ENCODE measurements around the gene ANXA4.
"Not testable (repeated sequence)": the region's sequence is repeated elsewhere in the genome, so short reads cannot be mapped to it uniquely, and the experiment has no call there.

Gene ANXA4

DNA sequence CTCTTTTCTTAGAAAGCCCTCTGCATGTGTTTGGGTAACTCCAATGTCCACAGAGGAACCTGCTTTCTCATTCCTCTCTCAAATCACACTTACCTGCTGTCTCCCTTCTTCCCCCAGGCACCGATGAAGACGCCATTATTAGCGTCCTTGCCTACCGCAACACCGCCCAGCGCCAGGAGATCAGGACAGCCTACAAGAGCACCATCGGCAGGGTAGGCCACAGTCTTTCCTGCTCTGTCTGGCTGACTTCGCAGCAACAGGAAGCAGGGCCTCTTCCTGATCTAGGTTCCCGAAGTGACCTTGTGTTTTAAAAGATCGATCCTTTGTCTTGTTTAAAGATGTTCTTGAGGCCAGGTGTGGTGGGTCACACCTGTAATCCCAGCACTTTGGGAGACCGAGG lies 62.5 kb downstream of the ANXA4 start:
- DNase-seq (ENCODE audit: low spot score), result no peak

GRCh38 chr2:69805887-69806286 lies 64.0 kb downstream of the ANXA4 start:
- no peak for DNase-seq (ENCODE audit: low spot score)

- no peak for DNase-seq (ENCODE audit: low spot score)
Measured at GRCh38 chr2:69807821-69808540, 66.0 kb downstream of the ANXA4 start.

DNA sequence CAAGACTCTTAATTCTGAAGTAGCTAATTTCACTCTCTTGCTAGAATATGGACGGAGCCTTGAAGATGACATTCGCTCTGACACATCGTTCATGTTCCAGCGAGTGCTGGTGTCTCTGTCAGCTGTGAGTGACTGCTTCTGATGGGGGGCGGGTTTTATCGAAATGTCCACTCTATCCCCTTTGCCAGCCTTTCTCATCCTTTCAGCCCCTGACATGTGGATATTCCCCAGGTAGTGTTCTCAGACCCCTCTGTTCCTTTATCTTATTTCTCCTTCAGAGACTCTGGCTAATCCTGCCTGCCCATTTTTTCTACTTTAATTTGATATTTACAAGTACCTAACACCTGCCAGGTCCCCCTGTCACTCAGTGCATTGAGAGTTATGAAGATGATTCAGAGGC lies 68.6 kb downstream of the ANXA4 start:
- DNase-seq (ENCODE audit: low spot score), result no peak

DNA sequence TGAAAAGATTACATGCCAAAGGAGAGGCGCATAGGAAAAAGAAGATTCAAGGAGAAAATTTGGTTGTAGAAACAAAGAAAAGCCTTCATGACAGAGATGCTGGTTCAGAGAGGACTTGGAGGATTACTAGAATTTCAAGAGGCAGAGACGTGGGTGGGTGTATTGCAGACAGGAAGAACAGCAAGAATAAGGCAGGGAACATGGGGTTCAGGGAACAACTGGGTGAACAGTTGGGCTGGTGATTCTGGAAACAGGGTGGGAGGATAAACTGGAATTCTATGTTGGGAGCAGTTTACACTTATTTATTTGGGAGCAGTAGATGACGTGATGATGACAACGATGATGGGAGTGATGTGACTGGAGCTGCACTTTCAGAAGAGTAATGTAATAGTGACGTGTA lies 69.1 kb downstream of the ANXA4 start:
- no peak for DNase-seq (ENCODE audit: low spot score)

DNA sequence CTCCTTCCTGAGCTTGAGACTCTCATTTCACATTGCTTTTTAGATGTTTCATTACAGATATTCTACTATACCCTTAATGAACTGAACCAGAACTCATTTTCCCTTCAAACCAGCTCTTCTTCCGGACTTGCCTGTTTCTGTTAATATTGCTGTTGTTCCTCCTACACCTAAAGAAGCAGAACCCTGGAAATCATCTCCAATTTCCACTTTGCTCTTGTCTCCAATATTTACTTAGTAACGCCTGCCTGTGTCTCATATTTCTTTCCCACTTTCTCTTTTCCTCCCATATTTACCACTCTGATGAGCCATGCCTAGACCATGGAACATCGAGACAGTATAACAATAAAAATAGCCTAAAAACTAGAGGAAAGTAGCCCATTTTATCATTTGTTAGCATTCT lies 69.7 kb downstream of the ANXA4 start:
- DNase-seq (ENCODE audit: low spot score), result no peak

GRCh38 chr2:69815717-69816116 lies 73.8 kb downstream of the ANXA4 start:
- no peak for DNase-seq (ENCODE audit: low spot score)

DNA sequence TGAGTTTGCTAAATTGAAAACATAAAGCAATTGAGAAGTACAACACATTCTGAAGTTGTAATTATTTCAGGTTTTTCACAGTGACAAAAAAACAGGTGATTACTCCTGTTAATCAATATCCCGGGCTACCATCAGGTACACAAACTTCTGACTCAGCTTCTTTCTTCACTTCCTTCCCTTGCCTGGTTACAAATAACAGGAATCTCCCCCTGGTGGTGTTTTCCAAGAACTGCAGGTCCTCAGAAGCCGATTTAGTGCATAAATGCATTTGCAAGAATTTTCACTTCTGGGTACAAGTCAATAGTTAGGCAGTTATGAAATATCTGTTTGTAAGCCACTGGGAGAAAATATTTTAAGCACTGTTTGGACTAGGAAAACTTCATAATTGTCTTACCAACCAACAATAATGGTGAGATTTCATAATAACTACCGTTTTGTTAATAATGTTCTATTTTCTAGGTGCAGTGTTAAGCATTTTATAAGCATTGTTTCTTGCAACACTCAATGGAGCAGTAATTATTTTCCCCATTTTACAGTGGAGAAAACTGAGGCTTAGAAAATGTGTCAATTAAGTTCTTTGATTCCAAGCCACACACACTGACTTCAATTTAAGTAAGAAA lies 75.1 kb downstream of the ANXA4 start:
- peak; percentile 79 for DNase-seq (ENCODE audit: low spot score)

- DNase-seq (ENCODE audit: low spot score), result no peak
Measured at GRCh38 chr2:69817729-69818501, 76.0 kb downstream of the ANXA4 start.

DNA sequence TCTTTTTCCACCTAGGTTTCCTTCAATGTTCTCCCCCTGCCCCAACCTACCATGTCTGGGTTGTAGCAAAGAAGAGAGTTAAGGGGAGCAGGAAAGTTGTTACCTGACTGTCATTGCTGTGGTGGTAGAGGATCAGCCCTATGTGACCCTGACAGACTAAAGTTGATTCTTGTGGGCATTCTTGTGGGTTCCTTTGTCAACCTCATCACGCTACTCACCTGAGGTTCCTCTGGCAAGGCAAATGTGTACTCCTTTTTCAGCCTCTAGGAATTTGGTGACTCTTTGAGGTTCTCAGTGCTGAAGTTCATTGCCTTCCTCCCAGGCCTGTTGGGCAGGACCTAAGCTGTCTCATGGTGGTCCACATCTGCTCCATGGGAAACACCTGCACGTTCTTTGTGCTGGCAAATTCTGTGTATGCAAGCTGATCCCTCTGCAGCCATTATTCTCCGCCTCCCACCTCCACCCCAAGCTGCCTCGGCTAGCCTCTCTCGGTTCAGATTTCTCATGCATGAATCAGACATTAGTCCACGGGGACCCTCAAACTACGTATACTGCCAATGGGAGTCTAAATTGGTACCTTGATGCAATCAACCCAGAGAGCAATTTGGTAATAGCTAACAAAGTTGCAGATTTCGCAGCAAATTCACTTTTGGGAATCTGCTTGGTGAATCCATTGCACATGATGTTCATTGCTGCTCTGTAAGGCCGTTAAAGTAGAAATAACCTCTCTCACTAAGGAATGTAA lies 86.0 kb downstream of the ANXA4 start:
- no peak for DNase-seq (ENCODE audit: low spot score)

- DNase-seq (ENCODE audit: low spot score), result no peak
Measured at GRCh38 chr2:69828938-69829255, 87.0 kb downstream of the ANXA4 start.

DNA sequence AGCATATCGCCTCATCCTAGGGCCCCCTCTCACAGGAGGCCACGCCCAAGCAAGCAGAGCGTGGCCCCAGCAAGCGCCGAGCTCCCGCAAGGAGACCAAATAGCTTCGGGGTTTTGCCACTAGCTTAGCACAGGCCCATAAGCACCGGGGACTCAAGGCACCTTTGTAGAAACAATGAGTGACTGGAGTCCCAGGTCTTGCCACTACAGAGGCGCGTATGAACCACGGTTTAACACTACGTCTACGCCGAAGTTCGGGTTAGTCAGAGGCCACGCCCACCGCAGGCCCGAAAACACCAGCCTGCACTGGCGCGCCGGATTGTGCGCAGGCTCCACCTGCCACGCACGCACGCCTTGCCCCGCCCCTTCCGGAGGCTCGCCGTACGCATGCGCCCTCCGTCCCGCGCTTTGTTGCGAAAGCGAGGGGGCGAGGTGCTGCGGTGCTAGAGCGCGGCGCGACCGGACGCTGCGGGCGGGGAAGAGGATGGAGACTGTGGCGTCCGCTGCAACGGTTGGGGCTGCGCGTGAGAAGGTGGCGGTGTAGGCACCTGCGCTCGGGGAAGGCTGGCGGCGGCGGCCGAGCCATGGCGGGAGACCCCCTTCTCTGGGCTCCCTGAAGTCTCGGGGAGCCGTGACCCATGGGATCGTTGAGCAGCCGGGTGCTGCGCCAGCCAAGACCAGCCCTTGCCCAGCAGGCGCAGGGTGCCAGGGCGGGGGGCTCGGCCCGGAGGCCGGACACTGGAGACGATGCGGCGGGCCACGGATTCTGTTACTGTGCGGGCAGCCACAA lies 87.5 kb downstream of the ANXA4 start, which contains the start of gene GMCL1:
TSS of gene GMCL1 (plus strand) at position 405 of the 789 bp plus-strand sequence. CDS start at position 638, 233 bp downstream.
- DNase-seq (ENCODE audit: low spot score), result peak; percentile 94

- peak; percentile 23 for DNase-seq (ENCODE audit: low spot score)
Measured at GRCh38 chr2:69830045-69830905, 88.3 kb downstream of the ANXA4 start.

GRCh38 chr2:69830906-69831241 lies 88.9 kb downstream of the ANXA4 start:
- not testable (repeated sequence) for DNase-seq (ENCODE audit: low spot score)

GRCh38 chr2:69831354-69831905 lies 89.5 kb downstream of the ANXA4 start:
- no peak for DNase-seq (ENCODE audit: low spot score)

GRCh38 chr2:69833752-69834151 lies 91.8 kb downstream of the ANXA4 start:
- DNase-seq (ENCODE audit: low spot score), result no peak

DNA sequence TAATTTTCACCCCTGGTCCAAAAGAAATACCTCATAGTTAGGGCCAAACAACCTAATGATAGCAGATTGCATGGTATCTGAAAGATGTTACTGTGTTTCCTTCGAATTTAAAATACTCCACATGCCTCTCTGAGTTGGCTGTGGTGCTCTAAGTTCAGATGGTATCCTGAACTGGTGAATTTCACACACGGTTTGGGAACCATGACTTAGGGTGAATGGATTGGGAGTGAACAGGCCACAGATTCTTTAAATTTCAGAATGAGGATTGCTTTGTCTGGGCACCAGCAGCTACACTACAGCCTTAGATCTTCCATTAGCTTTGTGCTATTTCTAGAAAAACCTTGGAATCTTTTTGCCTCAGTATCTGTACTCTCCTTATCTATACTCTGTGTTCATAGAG lies 93.7 kb downstream of the ANXA4 start:
- no peak for DNase-seq (ENCODE audit: low spot score)

DNA sequence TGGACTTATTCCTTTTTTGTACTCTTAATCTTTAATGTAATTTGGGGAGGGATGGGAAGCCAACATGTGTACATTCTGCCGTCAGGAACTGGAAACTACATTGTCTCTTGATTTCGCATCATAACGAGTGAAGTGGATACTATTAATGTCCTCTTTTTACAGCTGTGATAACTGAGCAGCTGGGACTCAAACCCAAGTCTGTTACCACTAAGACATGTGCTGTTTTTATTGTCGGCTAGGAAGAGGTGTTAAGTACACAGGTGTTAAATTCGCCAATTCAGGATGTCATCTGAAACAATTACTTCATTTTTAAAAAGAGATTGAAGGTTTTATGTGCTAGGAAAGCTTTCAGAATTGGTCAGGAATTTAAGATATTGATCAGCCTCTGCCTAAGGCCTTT lies 94.4 kb downstream of the ANXA4 start:
- no peak for DNase-seq (ENCODE audit: low spot score)

DNA sequence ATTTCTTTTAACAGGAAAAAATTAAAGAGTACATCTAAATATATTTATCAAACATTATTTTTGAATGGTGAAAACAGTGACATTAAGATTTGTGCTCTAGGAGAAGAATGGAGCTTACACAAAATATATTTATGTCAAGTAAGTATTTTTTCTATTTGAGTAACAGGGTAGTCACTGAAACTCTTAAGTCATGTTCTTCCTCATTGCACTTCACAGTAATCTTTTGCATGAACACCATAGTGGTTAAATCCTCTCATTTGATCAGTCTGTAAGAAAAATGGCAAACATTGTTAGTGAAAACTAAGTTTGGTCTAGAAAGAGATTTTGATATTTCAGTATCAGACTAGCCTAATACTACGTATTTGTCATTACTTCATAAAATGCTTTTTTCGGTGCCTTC lies 95.6 kb downstream of the ANXA4 start:
- no peak for DNase-seq (ENCODE audit: low spot score)

DNA sequence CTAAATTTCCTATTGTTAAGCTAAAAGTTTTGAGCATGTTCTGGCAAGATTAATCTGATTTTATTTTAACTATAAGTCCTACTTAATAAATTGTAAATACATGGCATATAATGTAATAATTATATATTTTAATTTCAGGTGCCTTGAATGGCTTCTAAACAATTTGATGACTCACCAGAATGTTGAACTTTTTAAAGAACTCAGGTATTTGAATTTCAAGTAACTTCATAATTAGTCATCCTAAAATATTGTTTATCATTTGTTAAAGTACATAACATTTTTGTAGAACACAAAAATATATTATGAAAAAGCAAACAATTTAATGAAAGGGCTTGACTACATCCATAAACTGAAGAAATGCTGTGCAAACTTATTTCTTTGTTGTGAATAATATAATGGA lies 102.1 kb downstream of the ANXA4 start:
- DNase-seq (ENCODE audit: low spot score), result no peak
